HepG2 (cell line): Measurements from ENCODE around the gene DDX60. TPM values are rescaled to one million over a fixed set of nuclear protein-coding genes. Genes with fewer than 3 reads are reported as not detected.

Source experiments
- ATAC-seq: fragments of 200-7000 bp; cut with Tn5 transposase; 3 replicates; pipeline ENCODE4 v1.9.1; 2020; ENCODE audit warnings: mild to moderate bottlenecking, moderate library complexity
- BruUV-seq: library from RNA; stranded (reverse); fragments of 400-500 nt; replicated peaks from 2 replicates; lab custom pipeline; 2021; lab: Mats Ljungman, UMichigan
- CTCF ChIA-PET: fragments of 300-600 bp; formaldehyde crosslinking; extraction: SDS; loops from one replicate; lab custom pipeline; 2021; ENCODE audit warnings: low total read pairs, inconsistent platforms, low intra/inter-chr PET ratio; lab: Yijun Ruan, JAX
- POLR2A ChIA-PET: fragments of 350-600 bp; sonication (Branson Sonifier 250); formaldehyde crosslinking; loops from one replicate; lab custom pipeline; 2020; ENCODE audit warnings: antibody characterized with exemption, inconsistent platforms; lab: Yijun Ruan, JAX
- DNase-seq: peaks from one replicate; pipeline ENCODE4 v3.0.0-alpha.2; 2015; ENCODE audit warnings: low spot score
- FAIRE-seq: peaks from 3 replicates; lab custom pipeline; 2011; peaks lifted over from hg19 to GRCh38; lab: Jason Lieb, UNC
- H2AFZ ChIP-seq: one replicate; pipeline ENCODE4 v1.6.1; 2011; ENCODE audit warnings: low read length, inconsistent platforms
- H3K27ac ChIP-seq: fragments of 300-600 bp; 3 replicates; pipeline ENCODE4 v1.8.0; 2011; ENCODE audit warnings: mixed run types, mild to moderate bottlenecking, mixed read lengths, low read length, inconsistent platforms; ENCODE audit not compliant: insufficient read depth; ENCODE audit errors: extremely low read length
- H3K27me3 ChIP-seq, 2 experiments: fragments of 200-600 bp in 1 of 2; 2 replicates in 1 of 2; 3 replicates in 1 of 2; pipeline versions ENCODE4 v1.6.0 to v1.8.0; 2011; ENCODE audit warnings: low read length in 2 of 2, mild to moderate bottlenecking in 2 of 2, moderate library complexity in 2 of 2, inconsistent platforms in 1 of 2; ENCODE audit not compliant: insufficient read depth in 2 of 2, control insufficient read depth in 1 of 2
- H3K36me3 ChIP-seq, 2 experiments: fragments of 200-600 bp in 1 of 2; replicated peaks in 1 of 2; 2 replicates in 1 of 2; 3 replicates in 1 of 2; pipeline versions ENCODE4 v1.5.1 to v1.8.0; 2011; ENCODE audit warnings: low read length in 2 of 2, inconsistent platforms in 1 of 2; ENCODE audit not compliant: insufficient read depth in 2 of 2, control insufficient read depth in 1 of 2
- H3K4me1 ChIP-seq: 2 replicates; pipeline ENCODE4 v1.5.1; 2012; ENCODE audit warnings: low read length, inconsistent platforms; ENCODE audit not compliant: insufficient read depth
- H3K4me2 ChIP-seq: 2 replicates; pipeline ENCODE4 v1.6.0; 2011; ENCODE audit warnings: low read depth, low read length, inconsistent platforms
- H3K4me3 ChIP-seq, 3 experiments: fragments of 200-600 bp in 1 of 3; sonication (generic), shearing (Covaris generic) in 1 of 3; replicated peaks in 1 of 3; 2 replicates each; pipeline ENCODE4 v1.5.1; 2011 to 2016; ENCODE audit warnings: low read length in 3 of 3, inconsistent platforms in 2 of 3, low read depth in 2 of 3, mild to moderate bottlenecking in 2 of 3, control low read depth in 1 of 3, mixed read lengths in 1 of 3; ENCODE audit not compliant: insufficient read depth in 1 of 3
- H3K79me2 ChIP-seq: one replicate; pipeline ENCODE4 v1.6.1; 2011; ENCODE audit warnings: low read length, inconsistent platforms; ENCODE audit not compliant: insufficient read depth
- H3K9ac ChIP-seq: 2 replicates; pipeline ENCODE4 v1.6.0; 2011; ENCODE audit warnings: mild to moderate bottlenecking, low read depth, low read length, inconsistent platforms; ENCODE audit not compliant: insufficient read depth
- H3K9me3 ChIP-seq: 2 replicates; pipeline ENCODE4 v1.5.1; 2012; ENCODE audit warnings: mild to moderate bottlenecking, low read length
- H4K20me1 ChIP-seq: 2 replicates; pipeline ENCODE4 v1.6.0; 2011; ENCODE audit warnings: inconsistent platforms, mild to moderate bottlenecking, low read length, moderate library complexity; ENCODE audit not compliant: insufficient read depth
- ARNT ChIP-seq: fragments of 450-650 bp; IDR thresholded peaks from 2 replicates; pipeline ENCODE4 v1.6.1; 2017
- CBFB ChIP-seq: sonication (generic); formaldehyde crosslinking; IDR thresholded peaks from 2 replicates; pipeline ENCODE4 v1.4.0; 2020; ENCODE audit warnings: missing genetic modification reagents
- CREBL2 ChIP-seq: sonication (generic); formaldehyde crosslinking; IDR thresholded peaks from 2 replicates; pipeline ENCODE4 v1.8.1; 2023; ENCODE audit warnings: missing genetic modification reagents, mild to moderate bottlenecking, borderline replicate concordance
- DRAP1 ChIP-seq: IDR thresholded peaks from 2 replicates; pipeline ENCODE4 v1.6.1; 2016; ENCODE audit warnings: missing genetic modification reagents, missing compliant biosample characterization
- GZF1 ChIP-seq: sonication (generic); formaldehyde crosslinking; IDR thresholded peaks from 2 replicates; pipeline ENCODE4 v1.5.1; 2020; ENCODE audit warnings: mild to moderate bottlenecking, missing genetic modification reagents
- HNRNPLL ChIP-seq: fragments of 200-400 bp; formaldehyde crosslinking; IDR thresholded peaks from 2 replicates; pipeline ENCODE4 v1.6.1; 2017; ENCODE audit warnings: mild to moderate bottlenecking, low read depth, low read length; ENCODE audit not compliant: poor library complexity, severe bottlenecking
- KAT8 ChIP-seq: IDR thresholded peaks from 2 replicates; pipeline ENCODE4 v1.6.1; 2016; ENCODE audit warnings: missing genetic modification reagents, missing compliant biosample characterization
- MEF2D ChIP-seq: sonication (generic); formaldehyde crosslinking; IDR thresholded peaks from 2 replicates; pipeline ENCODE4 v1.5.1; 2020; ENCODE audit warnings: mild to moderate bottlenecking, missing genetic modification reagents
- PRPF4 ChIP-seq: fragments of 200-400 bp; formaldehyde crosslinking; IDR thresholded peaks from 2 replicates; pipeline ENCODE4 v1.6.1; 2016; ENCODE audit warnings: low read length, low read depth; ENCODE audit not compliant: poor library complexity, severe bottlenecking
- RAD51 ChIP-seq: fragments of 450-650 bp; IDR thresholded peaks from 2 replicates; pipeline ENCODE4 v1.6.1; 2016; ENCODE audit warnings: borderline replicate concordance
- RBAK ChIP-seq: sonication (generic); formaldehyde crosslinking; IDR thresholded peaks from 2 replicates; pipeline ENCODE4 v1.5.1; 2020; ENCODE audit warnings: mild to moderate bottlenecking, missing genetic modification reagents
- SOX6 ChIP-seq, 2 experiments: fragments of 450-650 bp in 1 of 2; sonication (generic) in 1 of 2; formaldehyde crosslinking in 1 of 2; IDR thresholded peaks; 2 replicates each; pipeline versions ENCODE4 v1.4.0 to v1.6.1; 2017 to 2020; ENCODE audit warnings: antibody characterized with exemption in 1 of 2, mild to moderate bottlenecking in 1 of 2, missing genetic modification reagents in 1 of 2
- TP53 ChIP-seq: sonication (generic); formaldehyde crosslinking; conservative IDR thresholded peaks from 2 replicates; pipeline ENCODE4 v1.4.0; 2020; ENCODE audit warnings: missing genetic modification reagents
- ZKSCAN1 ChIP-seq: fragments of 150-350 bp; IDR thresholded peaks from 2 replicates; pipeline ENCODE4 v1.6.1; 2014; ENCODE audit warnings: low read length
- ZMYM2 ChIP-seq: sonication (generic); formaldehyde crosslinking; IDR thresholded peaks from 2 replicates; pipeline ENCODE4 v1.8.0; 2022; ENCODE audit warnings: mild to moderate bottlenecking, missing genetic modification reagents
- ZNF256 ChIP-seq: sonication (generic); formaldehyde crosslinking; conservative IDR thresholded peaks from 2 replicates; pipeline ENCODE4 v1.4.0; 2020; ENCODE audit warnings: missing genetic modification reagents
- ZNF350 ChIP-seq: sonication (generic); formaldehyde crosslinking; IDR thresholded peaks from 2 replicates; pipeline ENCODE4 v1.4.0; 2020; ENCODE audit warnings: mild to moderate bottlenecking, low read depth, missing genetic modification reagents, borderline replicate concordance
- ZNF367 ChIP-seq: sonication (generic); formaldehyde crosslinking; IDR thresholded peaks from 2 replicates; pipeline ENCODE4 v1.4.0; 2020; ENCODE audit warnings: missing genetic modification reagents, borderline replicate concordance
- WGBS: methylation state at CpG from one replicate; pipeline ENCODE4 v1.1.6; 2017; ENCODE audit warnings: low lambda C conversion rate; 5-methylcytosine and 5-hydroxymethylcytosine counted together
- in situ Hi-C: cut with HindIII; loops from 2 replicates; pipeline ENCODE4 v1.10.0; 2017; ENCODE audit warnings: low pct_unique_long_range_greater_than_20kb; ENCODE audit not compliant: extremely low pct_ligation_motif_present
- intact Hi-C: fragments of 100-400 bp; cut with micrococcal nuclease; formaldehyde crosslinking; loops from one replicate; pipeline ENCODE4 v1.10.0; 2022; ENCODE audit not compliant: unreplicated experiment
- polyA plus RNA-seq, 8 experiments: library from polyadenylated mRNA; depleted of rRNA in 3 of 8; stranded (reverse) in 7 of 8; unstranded in 1 of 8; fragments of >200 nt; fragmentation: Illumina TruSeq in 4 of 8; extraction: Trizol in 4 of 8; gene quantifications; 2 replicates each; pipeline versions ENCODE4 v1.2.1 to v1.2.3, GENCODE V29; 2011 to 2016; ENCODE audit warnings: low read depth in 4 of 8, missing spikeins in 1 of 8, mixed read lengths in 1 of 8; ENCODE audit not compliant: insufficient read depth in 1 of 8
- total RNA-seq, 5 experiments: library from RNA; depleted of rRNA; stranded (reverse); fragments of >200 nt; fragmentation: Illumina TruSeq; extraction: Trizol; gene quantifications; 2 replicates each; pipeline ENCODE4 v1.2.3, GENCODE V29; 2016; ENCODE audit warnings: low read depth in 1 of 5
- TF ChIP-seq, protein P1 (sequence below): sonication (generic); formaldehyde crosslinking; IDR thresholded peaks from 2 replicates; pipeline ENCODE4 v1.5.1; 2020; ENCODE audit warnings: missing genetic modification reagents, mild to moderate bottlenecking, borderline replicate concordance
- TF ChIP-seq, protein P2 (sequence below): sonication (generic); formaldehyde crosslinking; IDR thresholded peaks from 2 replicates; pipeline ENCODE4 v1.4.0; 2020; ENCODE audit warnings: missing genetic modification reagents

DDX60 gene
- total and polyA plus RNA-seq, 2 of the 13 experiments (the other 11 are each of a cell fraction or from before 2014, with no cell fraction given) = 0.35 TPM; not detected in 1

GRCh38 chr4:168353746-168354145, 35.2 kb upstream of the DDX60 start:
- no peaks in the 10 kb centered on the region for H3K27me3 ChIP-seq
- in situ Hi-C loops = no loop called here
- TF ChIP-seq ARNT (no peak), GZF1 (CRISPR knock-in tag) (no peak), ZNF256 (CRISPR knock-in tag) (no peak), TP53 (CRISPR knock-in tag) (no peak), KAT8 (no peak), RBAK (CRISPR knock-in tag) (no peak), HNRNPLL (no peak), CBFB (no peak), PRPF4 (no peak), SOX6 (IDR thresholded peaks at IDR 0.05) (no peak), SOX6 (CRISPR knock-in tag; IDR thresholded peaks at IDR 0.05) (no peak), MEF2D (CRISPR knock-in tag) (no peak), CREBL2 (no peak), ZMYM2 (CRISPR knock-in tag) (no peak), ZNF350 (no peak), RAD51 (no peak), ZNF367 (CRISPR knock-in tag) (no peak), ZKSCAN1 (no peak), DRAP1 (CRISPR knock-in tag) (no peak)
- TF ChIP-seq, protein P1, sequence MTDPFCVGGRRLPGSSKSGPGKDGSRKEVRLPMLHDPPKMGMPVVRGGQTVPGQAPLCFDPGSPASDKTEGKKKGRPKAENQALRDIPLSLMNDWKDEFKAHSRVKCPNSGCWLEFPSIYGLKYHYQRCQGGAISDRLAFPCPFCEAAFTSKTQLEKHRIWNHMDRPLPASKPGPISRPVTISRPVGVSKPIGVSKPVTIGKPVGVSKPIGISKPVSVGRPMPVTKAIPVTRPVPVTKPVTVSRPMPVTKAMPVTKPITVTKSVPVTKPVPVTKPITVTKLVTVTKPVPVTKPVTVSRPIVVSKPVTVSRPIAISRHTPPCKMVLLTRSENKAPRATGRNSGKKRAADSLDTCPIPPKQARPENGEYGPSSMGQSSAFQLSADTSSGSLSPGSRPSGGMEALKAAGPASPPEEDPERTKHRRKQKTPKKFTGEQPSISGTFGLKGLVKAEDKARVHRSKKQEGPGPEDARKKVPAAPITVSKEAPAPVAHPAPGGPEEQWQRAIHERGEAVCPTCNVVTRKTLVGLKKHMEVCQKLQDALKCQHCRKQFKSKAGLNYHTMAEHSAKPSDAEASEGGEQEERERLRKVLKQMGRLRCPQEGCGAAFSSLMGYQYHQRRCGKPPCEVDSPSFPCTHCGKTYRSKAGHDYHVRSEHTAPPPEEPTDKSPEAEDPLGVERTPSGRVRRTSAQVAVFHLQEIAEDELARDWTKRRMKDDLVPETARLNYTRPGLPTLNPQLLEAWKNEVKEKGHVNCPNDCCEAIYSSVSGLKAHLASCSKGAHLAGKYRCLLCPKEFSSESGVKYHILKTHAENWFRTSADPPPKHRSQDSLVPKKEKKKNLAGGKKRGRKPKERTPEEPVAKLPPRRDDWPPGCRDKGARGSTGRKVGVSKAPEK (CRISPR knock-in tag) = no peak
- TF ChIP-seq, protein P2, sequence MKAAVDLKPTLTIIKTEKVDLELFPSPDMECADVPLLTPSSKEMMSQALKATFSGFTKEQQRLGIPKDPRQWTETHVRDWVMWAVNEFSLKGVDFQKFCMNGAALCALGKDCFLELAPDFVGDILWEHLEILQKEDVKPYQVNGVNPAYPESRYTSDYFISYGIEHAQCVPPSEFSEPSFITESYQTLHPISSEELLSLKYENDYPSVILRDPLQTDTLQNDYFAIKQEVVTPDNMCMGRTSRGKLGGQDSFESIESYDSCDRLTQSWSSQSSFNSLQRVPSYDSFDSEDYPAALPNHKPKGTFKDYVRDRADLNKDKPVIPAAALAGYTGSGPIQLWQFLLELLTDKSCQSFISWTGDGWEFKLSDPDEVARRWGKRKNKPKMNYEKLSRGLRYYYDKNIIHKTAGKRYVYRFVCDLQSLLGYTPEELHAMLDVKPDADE = no peak
- no peaks in the 10 kb centered on the region for H3K36me3 ChIP-seq
- intact Hi-C loops = no loop called here
- no peaks in the 10 kb centered on the region for H3K79me2 ChIP-seq
- no peak overlapping the region for H2AFZ ChIP-seq
- no peak overlapping the region for H3K27ac ChIP-seq
- no TSS peak for BruUV-seq
- ATAC-seq = no peak
- H3K4me2 ChIP-seq = no peak overlapping the region
- no peak for DNase-seq
- H4K20me1 ChIP-seq = no peaks in the 10 kb centered on the region
- FAIRE-seq = no peak
- no peak overlapping the region for H3K9ac ChIP-seq
- no peaks in the 10 kb centered on the region for H3K9me3 ChIP-seq
- POLR2A ChIA-PET = no interaction called here
- H3K4me1 ChIP-seq = no peaks in the 10 kb centered on the region
- WGBS = 0% methylated on average over 1 of the region's 1 CpG
- CTCF ChIA-PET = no interaction called here
- H3K4me3 ChIP-seq = no peak overlapping the region
